ENCODE data around the gene KHK.

KHK gene

DNA sequence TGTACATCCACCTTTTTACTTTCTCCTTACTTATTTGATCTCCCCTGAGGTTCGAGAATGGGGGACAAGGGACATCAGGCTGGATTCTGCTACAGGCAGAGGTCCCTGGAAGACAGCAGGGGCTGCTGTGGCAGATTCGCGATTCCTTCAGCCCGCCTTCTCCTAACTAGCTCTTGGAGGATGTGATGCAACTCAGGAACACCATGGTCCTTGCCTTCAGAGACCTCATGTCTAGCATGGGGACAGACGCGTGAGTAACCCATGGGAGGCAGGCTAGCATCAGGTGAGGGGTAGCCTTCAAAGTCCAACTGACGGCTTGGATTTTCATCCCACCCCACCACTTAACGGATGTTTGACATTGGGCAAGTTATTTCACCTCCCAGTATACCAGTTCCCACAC lies 61.4 kb downstream of the KHK start:
- no peak for TF ChIP-seq ZFP3 (tag by site-specific recombination; IDR thresholded peaks at IDR 0.05; ENCODE audit: low read depth)
- no peak for TF ChIP-seq KLF10 (tag by site-specific recombination; IDR thresholded peaks at IDR 0.05)
- no peak for TF ChIP-seq ZNF530 (tag by site-specific recombination; IDR thresholded peaks at IDR 0.05; ENCODE audit: low read depth)
- TF ChIP-seq ZNF341 (tag by site-specific recombination; IDR thresholded peaks at IDR 0.05; ENCODE audit: low read depth), result no peak
- TF ChIP-seq FEZF1 (tag by site-specific recombination; IDR thresholded peaks at IDR 0.05), result no peak
- TF ChIP-seq, protein P1, sequence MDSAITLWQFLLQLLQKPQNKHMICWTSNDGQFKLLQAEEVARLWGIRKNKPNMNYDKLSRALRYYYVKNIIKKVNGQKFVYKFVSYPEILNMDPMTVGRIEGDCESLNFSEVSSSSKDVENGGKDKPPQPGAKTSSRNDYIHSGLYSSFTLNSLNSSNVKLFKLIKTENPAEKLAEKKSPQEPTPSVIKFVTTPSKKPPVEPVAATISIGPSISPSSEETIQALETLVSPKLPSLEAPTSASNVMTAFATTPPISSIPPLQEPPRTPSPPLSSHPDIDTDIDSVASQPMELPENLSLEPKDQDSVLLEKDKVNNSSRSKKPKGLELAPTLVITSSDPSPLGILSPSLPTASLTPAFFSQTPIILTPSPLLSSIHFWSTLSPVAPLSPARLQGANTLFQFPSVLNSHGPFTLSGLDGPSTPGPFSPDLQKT (IDR thresholded peaks at IDR 0.05; ENCODE audit: borderline replicate concordance, low read depth, low read length), result no peak
- TF ChIP-seq ZNF266 (tag by site-specific recombination; IDR thresholded peaks at IDR 0.05; ENCODE audit: low read depth), result no peak
- no peak for TF ChIP-seq ZEB2 (tag by site-specific recombination; IDR thresholded peaks at IDR 0.05)
- TF ChIP-seq YY2 (tag by site-specific recombination; IDR thresholded peaks at IDR 0.05), result no peak
- TF ChIP-seq, protein P2, sequence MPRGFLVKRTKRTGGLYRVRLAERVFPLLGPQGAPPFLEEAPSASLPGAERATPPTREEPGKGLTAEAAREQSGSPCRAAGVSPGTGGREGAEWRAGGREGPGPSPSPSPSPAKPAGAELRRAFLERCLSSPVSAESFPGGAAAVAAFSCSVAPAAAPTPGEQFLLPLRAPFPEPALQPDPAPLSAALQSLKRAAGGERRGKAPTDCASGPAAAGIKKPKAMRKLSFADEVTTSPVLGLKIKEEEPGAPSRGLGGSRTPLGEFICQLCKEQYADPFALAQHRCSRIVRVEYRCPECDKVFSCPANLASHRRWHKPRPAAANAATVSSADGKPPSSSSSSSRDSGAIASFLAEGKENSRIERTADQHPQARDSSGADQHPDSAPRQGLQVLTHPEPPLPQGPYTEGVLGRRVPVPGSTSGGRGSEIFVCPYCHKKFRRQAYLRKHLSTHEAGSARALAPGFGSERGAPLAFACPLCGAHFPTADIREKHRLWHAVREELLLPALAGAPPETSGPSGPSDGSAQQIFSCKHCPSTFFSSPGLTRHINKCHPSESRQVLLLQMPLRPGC (tag by site-specific recombination; IDR thresholded peaks at IDR 0.05), result no peak
- TF ChIP-seq ZNF449 (tag by site-specific recombination; IDR thresholded peaks at IDR 0.05), result no peak
- TF ChIP-seq, protein P3, sequence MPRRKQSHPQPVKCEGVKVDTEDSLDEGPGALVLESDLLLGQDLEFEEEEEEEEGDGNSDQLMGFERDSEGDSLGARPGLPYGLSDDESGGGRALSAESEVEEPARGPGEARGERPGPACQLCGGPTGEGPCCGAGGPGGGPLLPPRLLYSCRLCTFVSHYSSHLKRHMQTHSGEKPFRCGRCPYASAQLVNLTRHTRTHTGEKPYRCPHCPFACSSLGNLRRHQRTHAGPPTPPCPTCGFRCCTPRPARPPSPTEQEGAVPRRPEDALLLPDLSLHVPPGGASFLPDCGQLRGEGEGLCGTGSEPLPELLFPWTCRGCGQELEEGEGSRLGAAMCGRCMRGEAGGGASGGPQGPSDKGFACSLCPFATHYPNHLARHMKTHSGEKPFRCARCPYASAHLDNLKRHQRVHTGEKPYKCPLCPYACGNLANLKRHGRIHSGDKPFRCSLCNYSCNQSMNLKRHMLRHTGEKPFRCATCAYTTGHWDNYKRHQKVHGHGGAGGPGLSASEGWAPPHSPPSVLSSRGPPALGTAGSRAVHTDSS (tag by site-specific recombination; IDR thresholded peaks at IDR 0.05), result no peak
- TF ChIP-seq ZNF747 (tag by site-specific recombination; IDR thresholded peaks at IDR 0.05), result no peak
- TF ChIP-seq ZNF629 (tag by site-specific recombination; IDR thresholded peaks at IDR 0.05), result no peak
- no peak for TF ChIP-seq ZNF76 (tag by site-specific recombination; IDR thresholded peaks at IDR 0.05; ENCODE audit: borderline replicate concordance, low read depth)
- TF ChIP-seq PRDM10 (tag by site-specific recombination; IDR thresholded peaks at IDR 0.05), result no peak
- no peak for TF ChIP-seq ZNF621 (tag by site-specific recombination; IDR thresholded peaks at IDR 0.05)
- CTCF ChIA-PET, result interaction anchor here (1.4 kb wide), 1 partner anchor 22 kb away, joined by 4 read pairs; no protein-coding TSS in a partner anchor
- Histone ChIP-seq H3K4me3 (ENCODE audit: low read depth, low read length) (no peak overlapping the region), H3K27ac (ENCODE audit: extremely low read depth, low read depth, low read length) (no peak overlapping the region), H3K4me1 (ENCODE audit: control insufficient read depth, insufficient read depth, low read length) (no peaks in the 10 kb centered on the region), H3K9me3 (ENCODE audit: control insufficient read depth, insufficient read depth, low read depth, low read length) (no peaks in the 10 kb centered on the region), H3K36me3 (ENCODE audit: control insufficient read depth in 2 of 2, insufficient read depth in 1 of 2, low read length in 2 of 2) (no peaks in the 10 kb centered on the region)
- POLR2A ChIA-PET, result no interaction called here
